ENCODE results near the gene USP5. TPM values are rescaled to one million over a fixed set of nuclear protein-coding genes. Genes with fewer than 3 reads are reported as not detected.

The USP5 gene
- total RNA-seq, 2 experiments from 2014 or later, result 119 to 131 TPM

DNA sequence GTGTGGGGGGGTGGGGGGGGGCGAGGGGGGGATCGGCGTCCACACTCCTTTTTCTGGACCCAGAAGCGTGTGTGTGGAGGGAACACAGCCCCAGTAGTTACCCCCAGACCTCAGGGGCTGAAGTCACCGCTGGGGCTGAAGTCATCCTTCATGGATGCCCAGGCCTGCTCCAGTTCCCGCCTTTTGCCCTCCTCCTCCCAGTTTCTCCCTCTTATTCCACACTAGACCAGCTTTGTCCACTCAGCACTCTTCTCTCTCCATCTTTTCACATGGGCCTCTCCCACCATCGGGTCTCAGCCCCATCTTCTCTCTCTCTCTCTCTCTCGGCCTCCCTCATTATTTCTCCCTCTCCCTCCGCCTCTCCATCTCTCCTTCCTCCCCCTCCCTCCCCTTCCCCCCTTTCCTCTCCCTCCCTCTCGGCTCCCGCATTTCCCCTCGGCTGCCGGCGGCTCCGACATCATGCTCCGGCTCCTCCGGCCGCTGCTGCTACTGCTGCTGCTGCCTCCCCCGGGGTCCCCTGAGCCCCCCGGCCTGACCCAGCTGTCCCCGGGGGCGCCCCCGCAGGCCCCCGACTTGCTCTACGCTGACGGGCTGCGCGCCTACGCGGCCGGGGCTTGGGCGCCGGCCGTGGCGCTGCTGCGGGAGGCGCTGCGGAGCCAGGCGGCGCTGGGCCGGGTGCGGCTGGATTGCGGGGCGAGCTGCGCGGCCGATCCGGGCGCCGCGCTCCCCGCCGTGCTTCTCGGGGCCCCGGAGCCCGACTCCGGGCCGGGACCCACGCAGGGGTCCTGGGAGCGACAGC lies 23.8 kb upstream of the USP5 start, which contains the start of gene P3H3:
TSS of gene P3H3 (plus strand) at position 426 of the 799 bp plus-strand sequence. CDS start at position 460, 34 bp downstream.
- Mint-ChIP-seq H3K36me3 (ENCODE audit: low read depth) (no peaks in the 10 kb centered on the region), H3K27me3 (peaks cover 61% of the 10 kb centered on the region), H3K27ac (peak within 1 kb of the TSS; percentile 54), H3K4me3 (peak within 1 kb of the TSS; percentile 69), H3K4me1 (peaks cover 16% of the 10 kb centered on the region), H3K9me3 (no peaks in the 10 kb centered on the region)
- ChIA-PET CTCF (interaction anchor here (0.7 to 2.2 kb wide), 12 partner anchors 11 to 75 kb away, joined by 3 to 17 read pairs (median 3); partner anchors contain the start of genes CD4, CDCA3, GNB3 and MLF2), POLR2A (no interaction called here)
- DNase-seq, result no peak

DNA sequence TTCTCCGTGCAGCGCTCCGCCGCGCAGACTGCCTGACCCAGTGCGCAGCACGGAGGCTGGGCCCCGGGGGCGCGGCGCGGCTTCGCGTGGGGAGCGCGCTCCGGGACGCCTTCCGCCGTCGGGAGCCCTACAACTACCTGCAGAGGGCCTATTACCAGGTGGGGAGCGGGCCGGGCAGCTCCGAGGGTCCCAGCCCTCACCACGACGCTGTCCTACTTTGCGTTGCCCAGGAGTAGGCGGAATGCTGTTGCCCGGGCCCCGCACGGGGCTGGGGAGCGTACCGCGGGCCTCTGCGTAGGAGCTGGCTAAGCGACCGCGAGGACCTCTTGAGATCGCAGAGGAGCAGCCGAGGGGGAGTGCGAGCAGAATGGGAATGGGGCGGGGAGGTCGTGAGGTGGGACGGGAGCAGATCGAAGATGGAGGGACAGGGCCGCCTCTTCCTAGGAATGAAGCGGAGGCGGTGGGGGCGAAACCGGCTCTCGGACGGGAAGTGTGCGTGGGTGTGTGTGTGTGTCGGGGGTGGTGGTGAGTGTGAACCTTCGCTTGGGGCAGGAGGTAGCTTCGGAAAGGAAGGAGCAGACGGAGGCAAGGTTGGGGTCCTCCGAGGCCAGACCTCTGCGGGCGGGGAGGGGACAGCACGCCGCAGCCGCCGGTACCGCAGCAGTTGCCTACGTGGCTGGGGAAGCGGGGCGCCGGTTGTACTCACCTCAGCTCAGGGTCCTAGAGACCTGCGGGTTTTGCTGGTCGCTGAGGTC lies 23.0 kb upstream of the USP5 start:
- H3K36me3 Mint-ChIP-seq (ENCODE audit: low read depth), result no peaks in the 10 kb centered on the region
- ChIA-PET POLR2A (no interaction called here), CTCF (interaction anchor here (0.7 to 2.2 kb wide), 11 partner anchors 10 to 76 kb away, joined by 3 to 17 read pairs (median 3); partner anchors contain the start of genes CD4, CDCA3, GNB3 and MLF2)
- peak overlapping the region; percentile 54 for H3K27ac Mint-ChIP-seq
- H3K27me3 Mint-ChIP-seq, result peaks cover 59% of the 10 kb centered on the region
- peaks cover 16% of the 10 kb centered on the region for H3K4me1 Mint-ChIP-seq
- H3K4me3 Mint-ChIP-seq, result peak overlapping the region; percentile 69
- no peak for DNase-seq
- no peaks in the 10 kb centered on the region for H3K9me3 Mint-ChIP-seq

DNA sequence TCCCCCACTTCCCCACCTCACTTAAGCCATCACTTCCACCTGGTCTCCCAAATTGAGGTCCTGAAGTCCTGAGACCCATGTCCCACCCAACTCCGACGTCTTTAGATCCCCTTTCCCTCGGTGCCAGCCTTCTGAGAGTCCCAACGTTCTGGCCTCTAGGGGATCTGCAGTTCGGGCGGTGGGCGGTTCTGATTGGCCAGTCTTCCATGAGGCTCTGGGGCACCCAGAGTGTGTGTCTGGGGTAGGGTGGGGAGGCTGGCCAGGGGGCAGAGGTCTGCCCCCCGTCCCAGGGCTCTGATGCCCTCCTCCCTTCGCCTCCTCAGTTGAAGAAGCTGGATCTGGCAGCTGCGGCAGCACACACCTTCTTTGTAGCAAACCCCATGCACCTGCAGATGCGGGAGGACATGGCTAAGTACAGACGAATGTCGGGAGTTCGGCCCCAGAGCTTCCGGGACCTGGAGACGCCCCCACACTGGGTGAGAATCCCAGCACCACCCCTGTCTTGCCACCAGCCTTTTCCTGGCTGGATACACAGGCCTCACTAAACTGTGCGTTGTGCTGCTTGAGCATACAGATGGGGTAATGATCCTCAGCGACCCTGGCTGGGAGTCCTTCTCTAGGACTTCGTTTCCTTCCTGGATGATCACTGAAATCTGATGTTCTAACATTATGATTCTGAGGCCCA lies 22.3 kb upstream of the USP5 start:
- Mint-ChIP-seq H3K36me3 (ENCODE audit: low read depth) (no peaks in the 10 kb centered on the region), H3K4me1 (peaks cover 16% of the 10 kb centered on the region), H3K27me3 (peaks cover 55% of the 10 kb centered on the region), H3K9me3 (no peaks in the 10 kb centered on the region), H3K4me3 (peak overlapping the region; percentile 69), H3K27ac (peak overlapping the region; percentile 9)
- ChIA-PET POLR2A (no interaction called here), CTCF (interaction anchor here (1.0 to 3.6 kb wide), 11 partner anchors 9 to 76 kb away, joined by 3 to 17 read pairs (median 4); partner anchors contain the start of genes CDCA3, GNB3, MLF2 and USP5)
- DNase-seq, result no peak

DNA sequence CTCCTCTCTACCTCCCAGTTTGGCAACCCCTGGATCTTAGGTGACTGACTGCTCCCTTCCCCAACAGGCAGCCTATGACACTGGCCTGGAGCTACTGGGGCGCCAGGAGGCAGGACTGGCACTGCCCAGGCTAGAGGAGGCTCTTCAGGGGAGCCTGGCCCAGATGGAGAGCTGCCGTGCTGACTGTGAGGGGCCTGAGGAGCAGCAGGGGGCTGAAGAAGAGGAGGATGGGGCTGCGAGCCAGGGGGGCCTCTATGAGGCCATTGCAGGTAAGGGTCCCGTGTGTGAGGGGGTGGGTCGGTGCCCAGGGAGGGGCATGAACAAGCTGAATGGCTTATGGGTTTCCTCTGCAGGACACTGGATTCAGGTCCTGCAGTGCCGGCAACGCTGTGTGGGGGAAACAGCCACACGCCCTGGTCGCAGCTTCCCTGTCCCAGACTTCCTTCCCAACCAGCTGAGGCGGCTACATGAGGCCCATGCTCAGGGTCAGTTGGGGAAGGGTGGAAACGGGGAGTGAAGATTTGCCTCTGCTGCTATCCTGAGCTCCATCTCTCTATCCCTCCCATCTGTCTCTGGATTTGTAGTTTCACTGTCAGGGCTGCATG lies 21.6 kb upstream of the USP5 start:
- Mint-ChIP-seq H3K27me3 (peaks cover 49% of the 10 kb centered on the region), H3K27ac (no peak overlapping the region), H3K36me3 (ENCODE audit: low read depth) (no peaks in the 10 kb centered on the region), H3K4me3 (no peak overlapping the region), H3K4me1 (peaks cover 14% of the 10 kb centered on the region), H3K9me3 (no peaks in the 10 kb centered on the region)
- no peak for DNase-seq
- CTCF ChIA-PET, result interaction anchor here (1.3 to 3.6 kb wide), 5 partner anchors 11 to 77 kb away, joined by 4 to 16 read pairs (median 5); partner anchors contain the start of genes GNB3 and MLF2
- POLR2A ChIA-PET, result interaction anchor here (0.6 to 1.0 kb wide), 2 partner anchors 9 to 78 kb away, joined by 3 read pairs; partner anchors contain the start of gene MLF2

DNA sequence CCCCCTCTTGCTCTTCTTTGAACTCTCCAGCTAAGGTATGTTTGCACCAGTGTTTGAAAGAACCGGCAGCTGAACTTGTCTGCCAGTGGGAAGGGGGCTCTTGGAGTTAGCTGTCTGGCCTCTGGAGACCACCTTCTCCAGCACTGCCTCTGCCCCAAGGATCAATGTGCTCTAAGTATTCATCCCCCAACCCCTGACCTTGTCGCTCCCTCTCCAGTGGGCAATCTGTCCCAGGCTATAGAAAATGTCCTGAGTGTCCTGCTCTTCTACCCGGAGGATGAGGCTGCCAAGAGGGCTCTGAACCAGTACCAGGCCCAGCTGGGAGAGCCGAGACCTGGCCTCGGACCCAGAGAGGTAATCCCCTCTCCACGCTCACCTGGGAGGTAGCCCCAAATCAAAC lies 21.0 kb upstream of the USP5 start:
- POLR2A ChIA-PET, result interaction anchor here (1.0 kb wide), 1 partner anchor 8 kb away, joined by 3 read pairs; no protein-coding TSS in a partner anchor
- Mint-ChIP-seq H3K27ac (no peak overlapping the region), H3K9me3 (no peaks in the 10 kb centered on the region), H3K4me1 (peaks cover 15% of the 10 kb centered on the region), H3K4me3 (no peak overlapping the region), H3K36me3 (ENCODE audit: low read depth) (no peaks in the 10 kb centered on the region), H3K27me3 (peaks cover 44% of the 10 kb centered on the region)
- DNase-seq, result no peak
- CTCF ChIA-PET, result interaction anchor here (1.3 to 3.6 kb wide), 5 partner anchors 11 to 78 kb away, joined by 4 to 16 read pairs (median 5); partner anchors contain the start of genes GNB3 and MLF2

DNA sequence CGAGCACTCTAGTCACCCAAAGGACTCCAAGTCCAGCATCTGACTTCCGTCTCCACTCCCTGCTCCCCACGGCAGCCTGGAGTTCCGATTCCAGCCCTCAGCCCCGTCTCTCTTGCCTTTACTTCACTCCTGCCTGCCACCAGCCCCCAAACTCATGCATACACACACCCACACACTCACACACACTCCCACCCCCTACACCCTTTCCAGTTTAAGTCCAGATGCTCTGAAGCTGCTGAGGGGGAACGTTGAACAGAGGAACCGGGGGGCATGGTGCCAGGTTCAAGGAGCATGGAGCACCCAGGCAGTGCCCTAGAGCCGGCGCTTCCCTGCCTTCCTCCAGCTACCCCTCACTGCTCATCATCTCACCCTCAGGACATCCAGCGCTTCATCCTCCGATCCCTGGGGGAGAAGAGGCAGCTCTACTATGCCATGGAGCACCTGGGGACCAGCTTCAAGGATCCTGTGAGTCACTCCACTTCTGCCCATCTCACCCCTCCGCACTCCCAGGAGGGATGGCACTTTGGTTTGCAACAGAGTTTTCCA lies 20.4 kb upstream of the USP5 start:
- Mint-ChIP-seq H3K27me3 (peaks cover 39% of the 10 kb centered on the region), H3K36me3 (ENCODE audit: low read depth) (no peaks in the 10 kb centered on the region), H3K9me3 (no peaks in the 10 kb centered on the region), H3K27ac (peak overlapping the region; percentile 47), H3K4me3 (no peak overlapping the region), H3K4me1 (peaks cover 16% of the 10 kb centered on the region)
- ChIA-PET POLR2A (interaction anchor here (1.0 kb wide), 1 partner anchor 8 kb away, joined by 3 read pairs; no protein-coding TSS in a partner anchor), CTCF (interaction anchor here (1.1 to 3.6 kb wide), 4 partner anchors 10 to 78 kb away, joined by 3 to 16 read pairs (median 6); partner anchors contain the start of genes CDCA3, GNB3 and MLF2)
- DNase-seq, result no peak

DNA sequence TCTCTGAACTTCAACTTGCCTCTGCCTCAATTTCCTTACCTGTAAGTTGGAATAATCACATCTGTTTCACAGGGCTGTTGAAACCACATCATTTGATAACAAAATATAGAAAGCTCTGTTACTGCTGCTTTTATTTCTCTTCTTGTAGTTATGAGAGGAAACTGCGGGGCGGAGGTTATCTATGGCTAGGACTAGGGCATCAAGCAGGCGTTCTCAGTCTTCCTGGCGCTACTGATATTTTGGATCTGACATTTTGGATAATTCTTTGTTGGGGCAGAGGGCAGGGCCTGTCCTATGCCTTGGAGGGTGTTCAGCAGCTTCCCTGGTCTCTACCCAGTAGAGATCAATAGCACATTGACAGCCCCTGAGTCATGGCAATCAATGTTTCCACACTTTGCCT lies 19.8 kb upstream of the USP5 start:
- ChIA-PET POLR2A (no interaction called here), CTCF (interaction anchor here (1.1 to 3.6 kb wide), 6 partner anchors 7 to 79 kb away, joined by 3 to 21 read pairs (median 7); partner anchors contain the start of genes CDCA3, GNB3 and MLF2)
- peaks cover 16% of the 10 kb centered on the region for H3K4me1 Mint-ChIP-seq
- peaks cover 37% of the 10 kb centered on the region for H3K27me3 Mint-ChIP-seq
- H3K4me3 Mint-ChIP-seq, result no peak overlapping the region
- no peak for DNase-seq
- H3K9me3 Mint-ChIP-seq, result no peaks in the 10 kb centered on the region
- H3K27ac Mint-ChIP-seq, result no peak overlapping the region
- H3K36me3 Mint-ChIP-seq (ENCODE audit: low read depth), result no peaks in the 10 kb centered on the region

DNA sequence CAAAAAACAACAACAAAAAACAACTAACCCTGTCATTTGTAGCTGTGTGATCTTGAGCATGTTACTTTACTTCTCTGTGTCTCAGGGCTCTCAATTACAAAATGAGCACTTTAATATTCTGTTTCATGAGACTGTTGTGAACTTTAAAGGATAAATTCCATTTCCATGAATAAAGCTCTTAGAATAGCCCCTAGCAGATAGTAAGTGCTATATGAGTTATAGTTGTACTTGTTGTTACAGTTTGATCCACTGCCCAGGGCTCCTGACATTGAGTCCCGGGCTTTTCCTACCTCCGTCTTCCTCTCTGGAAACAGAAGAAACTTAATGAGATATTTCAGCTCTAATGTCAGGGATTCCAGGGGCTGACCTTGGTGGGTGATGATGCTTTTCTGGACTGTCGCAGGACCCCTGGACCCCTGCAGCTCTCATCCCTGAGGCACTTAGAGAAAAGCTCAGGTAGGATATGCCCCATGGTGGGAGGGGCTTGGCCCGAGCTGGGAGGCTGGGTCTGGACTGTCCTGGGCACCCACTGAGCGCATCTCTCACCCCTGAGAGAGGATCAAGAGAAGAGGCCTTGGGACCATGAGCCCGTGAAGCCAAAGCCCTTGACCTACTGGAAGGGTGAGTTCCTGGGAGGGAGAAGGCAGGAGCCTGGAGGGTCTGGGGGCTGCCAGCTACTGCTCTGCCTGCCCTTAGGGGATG lies 18.6 kb upstream of the USP5 start:
- H3K27me3 Mint-ChIP-seq, result peaks cover 30% of the 10 kb centered on the region
- CTCF ChIA-PET, result interaction anchor here (0.7 to 4.3 kb wide), 12 partner anchors 9 to 218 kb away, joined by 3 to 22 read pairs (median 6); partner anchors contain the start of genes CDCA3, MLF2 and TPI1
- no peak overlapping the region for H3K27ac Mint-ChIP-seq
- peaks cover 10% of the 10 kb centered on the region for H3K4me1 Mint-ChIP-seq
- no peaks in the 10 kb centered on the region for H3K36me3 Mint-ChIP-seq (ENCODE audit: low read depth)
- no peak for DNase-seq
- no peak overlapping the region for H3K4me3 Mint-ChIP-seq
- no peaks in the 10 kb centered on the region for H3K9me3 Mint-ChIP-seq
- POLR2A ChIA-PET, result interaction anchor here (0.6 kb wide), 1 partner anchor 280 kb away, joined by 3 read pairs; no protein-coding TSS in a partner anchor

DNA sequence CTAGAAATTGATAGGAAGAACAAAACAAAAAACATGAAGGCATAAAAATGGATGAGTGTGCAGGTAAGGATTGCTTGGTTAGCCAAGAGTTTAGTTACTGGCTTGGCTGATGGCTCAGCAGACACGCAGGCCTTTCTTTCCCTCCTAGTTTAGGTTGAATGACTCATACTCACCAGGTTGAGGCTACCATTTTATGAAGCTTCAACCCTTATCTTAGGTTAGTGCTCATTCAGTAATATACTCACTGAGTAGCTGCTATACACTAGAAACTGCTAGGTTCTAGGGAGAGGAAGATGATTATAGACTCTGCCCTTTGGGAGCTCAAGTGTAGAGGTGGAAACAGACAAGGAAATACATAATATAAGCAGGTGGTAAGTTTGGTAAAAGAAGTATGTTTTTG lies 17.7 kb upstream of the USP5 start:
- DNase-seq, result no peak
- Mint-ChIP-seq H3K4me1 (peaks cover 5% of the 10 kb centered on the region), H3K36me3 (ENCODE audit: low read depth) (no peaks in the 10 kb centered on the region), H3K27me3 (peaks cover 24% of the 10 kb centered on the region), H3K4me3 (no peak overlapping the region), H3K9me3 (no peaks in the 10 kb centered on the region), H3K27ac (no peak overlapping the region)
- POLR2A ChIA-PET, result interaction anchor here (0.6 kb wide), 2 partner anchors 124 to 279 kb away, joined by 3 read pairs; no protein-coding TSS in a partner anchor
- CTCF ChIA-PET, result interaction anchor here (0.6 to 4.3 kb wide), 14 partner anchors 10 to 271 kb away, joined by 3 to 22 read pairs (median 4); partner anchors contain the start of genes CDCA3 and MLF2

DNA sequence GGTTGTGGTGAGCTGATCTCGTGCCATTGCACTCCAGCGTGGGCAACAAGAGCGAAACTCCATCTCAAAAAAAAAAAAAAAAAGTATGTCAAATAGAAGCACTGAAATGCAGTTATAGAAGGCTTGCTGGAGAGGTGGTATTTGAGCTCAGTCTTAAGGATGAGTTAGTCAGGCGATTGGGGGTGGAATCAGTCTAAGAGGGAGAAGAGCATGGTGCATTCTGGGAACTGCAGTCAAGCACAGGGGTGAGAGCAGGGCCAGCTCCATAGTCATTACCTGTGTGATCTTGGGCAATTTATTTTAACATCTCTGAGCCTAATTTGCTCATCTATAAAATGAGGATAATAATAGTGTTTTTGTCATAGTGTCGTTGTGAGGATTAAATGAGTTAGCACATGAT lies 17.1 kb upstream of the USP5 start:
- Mint-ChIP-seq H3K27ac (no peak overlapping the region), H3K36me3 (ENCODE audit: low read depth) (no peaks in the 10 kb centered on the region), H3K4me1 (peaks cover 5% of the 10 kb centered on the region), H3K9me3 (no peaks in the 10 kb centered on the region), H3K27me3 (peaks cover 18% of the 10 kb centered on the region), H3K4me3 (no peak overlapping the region)
- DNase-seq, result no peak
- POLR2A ChIA-PET, result interaction anchor here (0.6 kb wide), 1 partner anchor 124 kb away, joined by 3 read pairs; no protein-coding TSS in a partner anchor
- CTCF ChIA-PET, result interaction anchor here (0.6 to 4.3 kb wide), 16 partner anchors 9 to 271 kb away, joined by 3 to 22 read pairs (median 4); partner anchors contain the start of genes CDCA3 and MLF2

DNA sequence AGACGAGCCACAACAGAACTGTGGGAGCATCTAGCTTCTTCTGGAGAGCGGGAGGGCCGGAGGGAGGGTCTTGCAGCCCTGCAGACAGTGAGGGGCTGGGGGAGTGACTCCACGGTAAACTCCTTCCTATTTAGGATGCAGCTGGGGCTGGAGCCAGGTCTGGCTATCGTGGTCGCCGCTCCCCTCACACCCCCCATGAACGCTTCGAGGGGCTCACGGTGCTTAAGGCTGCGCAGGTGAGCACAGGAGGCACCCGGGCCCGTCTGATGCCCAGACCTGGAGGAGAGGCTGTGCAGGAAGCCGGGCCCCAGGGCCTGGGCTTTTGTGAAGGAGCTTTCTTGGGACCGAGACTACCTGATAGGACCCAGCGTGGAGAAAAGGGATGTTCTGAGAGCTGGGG lies 15.1 kb upstream of the USP5 start:
- CTCF ChIA-PET, result interaction anchor here (0.8 to 4.3 kb wide), 11 partner anchors 10 to 84 kb away, joined by 3 to 22 read pairs (median 4); partner anchors contain the start of genes CDCA3, MLF2, SPSB2 and TPI1
- H3K27ac Mint-ChIP-seq, result no peak overlapping the region
- no peak overlapping the region for H3K4me3 Mint-ChIP-seq
- H3K27me3 Mint-ChIP-seq, result no peaks in the 10 kb centered on the region
- no peak for DNase-seq
- peaks cover 5% of the 10 kb centered on the region for H3K4me1 Mint-ChIP-seq
- POLR2A ChIA-PET, result no interaction called here
- no peaks in the 10 kb centered on the region for H3K36me3 Mint-ChIP-seq (ENCODE audit: low read depth)
- no peaks in the 10 kb centered on the region for H3K9me3 Mint-ChIP-seq

Data from activated CD4-positive, alpha-beta T cell treated with anti-CD3 and anti-CD28 coated beads, Interleukin-2, amount 10 ng/mL, durations not matched to agents 7 days and 5 days (primary cell).